ENCODE data around the gene CACFD1.
A peak's percentile ranks its signal among the peaks of the same experiment; 100 is the strongest.

The CACFD1 gene

DNA sequence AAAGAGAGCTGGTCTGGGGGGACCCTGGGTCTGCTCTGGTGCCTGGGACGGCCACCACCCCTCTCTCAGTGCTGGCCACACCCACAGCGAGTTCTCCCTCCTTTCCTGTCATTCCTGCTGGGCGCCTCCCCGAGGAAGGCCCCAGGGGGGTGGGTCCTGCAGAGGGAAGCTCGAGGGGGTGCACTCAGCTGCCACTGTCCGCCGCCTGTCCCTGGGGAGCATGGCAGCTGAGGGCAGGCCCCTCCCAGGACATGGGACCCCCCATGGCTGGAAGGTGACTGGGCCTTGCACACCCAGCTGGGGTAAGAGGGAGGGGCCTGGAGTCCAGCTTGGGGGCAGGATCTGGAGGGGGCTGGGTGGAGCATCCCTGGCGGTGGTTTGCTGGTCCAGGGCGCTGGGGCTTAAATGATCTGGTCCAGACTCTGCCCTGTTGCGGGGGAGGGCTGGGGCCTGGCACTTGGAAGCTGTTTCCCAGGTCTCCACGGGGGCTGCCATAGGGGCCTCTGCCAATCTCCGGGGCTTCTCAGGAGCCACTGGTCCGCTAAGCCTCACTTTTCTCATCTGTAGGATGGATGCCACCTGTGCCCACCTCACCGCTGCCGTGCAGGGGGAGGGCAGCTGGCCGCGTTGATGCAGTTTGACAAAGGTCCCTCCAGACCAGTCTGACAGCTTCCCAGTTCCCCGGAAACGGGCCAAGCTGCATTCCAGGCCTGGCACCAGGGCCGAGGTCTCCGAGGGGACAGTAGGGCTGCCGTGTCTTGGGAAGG lies 25.1 kb downstream of the CACFD1 start:
- Histone ChIP-seq H3K27ac (replicated peaks; ENCODE audit: low read length) (no peak overlapping the region), H4K8ac (ENCODE audit: low read depth, low read length) (no peak overlapping the region), H3K79me1 (ENCODE audit: low read depth, low read length) (peaks cover 2% of the 10 kb centered on the region), H3K4me2 (ENCODE audit: insufficient read depth, low read length, poor library complexity, severe bottlenecking) (no peak overlapping the region), H3K4me3 (ENCODE audit: low read length in 2 of 2) (no peak overlapping the region), H2AFZ (ENCODE audit: low read length) (no peak overlapping the region), H2BK15ac (ENCODE audit: low read length) (peak overlapping the region; percentile 89), H3K9ac (ENCODE audit: low read depth, low read length, poor library complexity) (no peak overlapping the region), H4K91ac (ENCODE audit: low read depth, low read length, poor library complexity) (no peak overlapping the region), H3K23ac (ENCODE audit: low read depth, low read length, poor library complexity) (peak overlapping the region; percentile 80), H2BK120ac (ENCODE audit: low read depth, low read length) (no peak overlapping the region), H3K4ac (ENCODE audit: low read length) (peak overlapping the region; percentile 84), H3K36me3 (replicated peaks in 1 of 2; ENCODE audit: control insufficient read depth in 2 of 2, insufficient read depth in 2 of 2, low read length in 2 of 2) (no peaks in the 10 kb centered on the region), H3K9me3 (replicated peaks in 1 of 2; ENCODE audit: control insufficient read depth in 2 of 2, insufficient read depth in 1 of 2, low read depth in 1 of 2, low read length in 2 of 2) (no peaks in the 10 kb centered on the region), H3K27me3 (ENCODE audit: control insufficient read depth in 3 of 3, insufficient read depth in 3 of 3, low read depth in 1 of 3, low read length in 3 of 3) (peaks cover 0 to 27% (median 2%) of the 10 kb centered on the region in 3 experiments), H2AK5ac (ENCODE audit: low read depth, low read length) (peak overlapping the region; percentile 98), H2BK5ac (ENCODE audit: low read length) (peak overlapping the region; percentile 66), H3K14ac (ENCODE audit: low read length) (peak overlapping the region; percentile 8), H2BK12ac (ENCODE audit: low read length) (no peak overlapping the region), H3K4me1 (ENCODE audit: control insufficient read depth in 2 of 2, insufficient read depth in 1 of 2, low read depth in 1 of 2, low read length in 2 of 2) (peaks cover 0 to under 1% of the 10 kb centered on the region in 2 donors), H3K18ac (ENCODE audit: low read length) (no peak overlapping the region)
- no CpG with 5 or more reads among the region's 22 CpGs for WGBS, 2 donors (ENCODE audit: extremely low coverage in 2 of 2, insufficient read length in 2 of 2, insufficient replicate concordance in 1 of 2)
- no peak for DNase-seq (ENCODE audit: low spot score)

DNA sequence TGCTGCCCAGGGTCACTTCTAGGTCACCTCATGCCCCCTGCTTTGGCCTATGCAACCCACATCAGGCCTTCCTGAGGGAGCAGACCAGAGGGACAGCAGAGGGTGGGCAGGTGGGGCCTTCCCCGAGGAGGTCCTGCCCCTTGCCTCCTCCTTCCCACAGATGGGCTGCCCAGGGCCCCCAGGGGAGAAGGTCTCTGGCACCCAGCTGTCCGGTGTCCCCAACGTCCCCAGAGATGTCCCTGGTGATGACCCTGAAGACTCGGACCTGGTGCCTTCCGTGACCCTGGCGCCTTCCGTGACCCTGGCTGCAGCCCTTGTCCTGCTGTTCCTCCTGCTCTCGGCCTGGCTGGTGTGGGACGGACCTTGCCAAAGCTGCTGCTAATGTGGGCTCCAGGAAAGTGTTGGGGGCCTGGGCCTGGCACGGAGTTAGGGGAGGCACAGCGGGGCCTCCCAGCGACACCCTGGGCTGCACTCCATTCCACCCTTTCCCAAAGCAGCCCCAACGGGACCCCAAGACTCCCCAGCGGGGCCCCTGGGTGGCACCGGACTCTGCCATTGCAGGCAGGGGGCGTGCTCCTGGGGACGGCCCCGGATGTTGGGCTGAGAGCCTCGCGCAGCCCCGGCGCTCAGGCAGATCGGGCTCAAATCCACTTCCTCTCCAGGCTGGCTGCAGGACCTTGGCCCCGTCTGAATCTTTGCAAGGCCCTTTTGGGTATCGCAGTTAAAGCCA lies 25.9 kb downstream of the CACFD1 start:
- WGBS, 2 donors (ENCODE audit: extremely low coverage in 2 of 2, insufficient read length in 2 of 2, insufficient replicate concordance in 1 of 2), result no CpG with 5 or more reads among the region's 25 CpGs
- Histone ChIP-seq H3K9ac (ENCODE audit: low read depth, low read length, poor library complexity) (no peak overlapping the region), H2AFZ (ENCODE audit: low read length) (peak overlapping the region; percentile 12), H3K27me3 (ENCODE audit: control insufficient read depth in 3 of 3, insufficient read depth in 3 of 3, low read depth in 1 of 3, low read length in 3 of 3) (peaks cover 0 to 31% (median 0%) of the 10 kb centered on the region in 3 experiments), H3K4me1 (ENCODE audit: control insufficient read depth in 2 of 2, insufficient read depth in 1 of 2, low read depth in 1 of 2, low read length in 2 of 2) (no peaks in the 10 kb centered on the region), H3K4me2 (ENCODE audit: insufficient read depth, low read length, poor library complexity, severe bottlenecking) (no peak overlapping the region), H3K36me3 (replicated peaks in 1 of 2; ENCODE audit: control insufficient read depth in 2 of 2, insufficient read depth in 2 of 2, low read length in 2 of 2) (no peaks in the 10 kb centered on the region), H3K14ac (ENCODE audit: low read length) (no peak overlapping the region), H3K18ac (ENCODE audit: low read length) (peak overlapping the region; percentile 76), H3K9me3 (replicated peaks in 1 of 2; ENCODE audit: control insufficient read depth in 2 of 2, insufficient read depth in 1 of 2, low read depth in 1 of 2, low read length in 2 of 2) (no peaks in the 10 kb centered on the region), H3K79me1 (ENCODE audit: low read depth, low read length) (peaks cover 2% of the 10 kb centered on the region), H3K4me3 (ENCODE audit: low read length in 2 of 2) (no peak overlapping the region), H3K23ac (ENCODE audit: low read depth, low read length, poor library complexity) (peak overlapping the region; percentile 80), H2BK5ac (ENCODE audit: low read length) (peak overlapping the region; percentile 66), H2BK12ac (ENCODE audit: low read length) (peak overlapping the region; percentile 14), H4K91ac (ENCODE audit: low read depth, low read length, poor library complexity) (peak overlapping the region; percentile 98), H2AK5ac (ENCODE audit: low read depth, low read length) (peak overlapping the region; percentile 98), H3K4ac (ENCODE audit: low read length) (peak overlapping the region; percentile 89), H4K8ac (ENCODE audit: low read depth, low read length) (peak overlapping the region; percentile 65), H3K27ac (replicated peaks; ENCODE audit: low read length) (no peak overlapping the region), H2BK120ac (ENCODE audit: low read depth, low read length) (no peak overlapping the region), H2BK15ac (ENCODE audit: low read length) (peak overlapping the region; percentile 89)
- no peak for DNase-seq (ENCODE audit: low spot score)

DNA sequence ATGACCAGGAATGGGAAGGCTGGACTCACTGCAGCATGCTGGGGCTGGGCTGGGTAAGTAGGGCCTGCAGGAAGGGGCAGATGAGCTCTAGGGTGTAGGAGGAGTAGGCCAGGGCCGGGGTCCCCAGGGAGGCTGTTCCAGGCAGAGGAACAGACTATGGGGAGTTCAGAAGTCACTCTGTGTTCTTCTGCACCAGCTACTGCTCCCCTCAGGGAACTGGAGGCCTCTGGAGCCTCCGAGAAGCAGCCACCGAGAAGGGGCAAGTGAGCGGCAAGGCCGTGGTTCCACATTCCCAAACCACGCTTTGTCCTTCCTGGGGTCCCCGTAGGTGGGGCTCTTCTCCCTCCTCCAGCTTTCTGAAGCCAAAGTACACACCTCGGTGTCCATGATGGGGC lies 27.6 kb downstream of the CACFD1 start:
- Histone ChIP-seq H4K91ac (ENCODE audit: low read depth, low read length, poor library complexity) (no peak overlapping the region), H3K4ac (ENCODE audit: low read length) (no peak overlapping the region), H2BK12ac (ENCODE audit: low read length) (no peak overlapping the region), H3K27me3 (ENCODE audit: control insufficient read depth in 3 of 3, insufficient read depth in 3 of 3, low read depth in 1 of 3, low read length in 3 of 3) (peaks cover 0 to 35% (median 0%) of the 10 kb centered on the region in 3 experiments), H3K9me3 (replicated peaks in 1 of 2; ENCODE audit: control insufficient read depth in 2 of 2, insufficient read depth in 1 of 2, low read depth in 1 of 2, low read length in 2 of 2) (no peaks in the 10 kb centered on the region), H3K4me1 (ENCODE audit: control insufficient read depth in 2 of 2, insufficient read depth in 1 of 2, low read depth in 1 of 2, low read length in 2 of 2) (peaks cover 0 to 5% of the 10 kb centered on the region in 2 donors), H3K27ac (replicated peaks; ENCODE audit: low read length) (no peak overlapping the region), H2AK5ac (ENCODE audit: low read depth, low read length) (peak overlapping the region; percentile 52), H2BK120ac (ENCODE audit: low read depth, low read length) (no peak overlapping the region), H3K23ac (ENCODE audit: low read depth, low read length, poor library complexity) (no peak overlapping the region), H3K4me3 (ENCODE audit: low read length in 2 of 2) (no peak overlapping the region), H2AFZ (ENCODE audit: low read length) (no peak overlapping the region), H2BK5ac (ENCODE audit: low read length) (peak overlapping the region; percentile 75), H3K18ac (ENCODE audit: low read length) (no peak overlapping the region), H3K36me3 (replicated peaks in 1 of 2; ENCODE audit: control insufficient read depth in 2 of 2, insufficient read depth in 2 of 2, low read length in 2 of 2) (no peaks in the 10 kb centered on the region), H2BK15ac (ENCODE audit: low read length) (no peak overlapping the region), H3K79me1 (ENCODE audit: low read depth, low read length) (peaks cover 2% of the 10 kb centered on the region), H3K4me2 (ENCODE audit: insufficient read depth, low read length, poor library complexity, severe bottlenecking) (no peak overlapping the region), H3K14ac (ENCODE audit: low read length) (no peak overlapping the region), H4K8ac (ENCODE audit: low read depth, low read length) (no peak overlapping the region), H3K9ac (ENCODE audit: low read depth, low read length, poor library complexity) (peak overlapping the region; percentile 21)
- no peak for DNase-seq (ENCODE audit: low spot score)
- WGBS, 2 donors (ENCODE audit: extremely low coverage in 2 of 2, insufficient read length in 2 of 2, insufficient replicate concordance in 1 of 2), result no CpG with 5 or more reads among the region's 8 CpGs

DNA sequence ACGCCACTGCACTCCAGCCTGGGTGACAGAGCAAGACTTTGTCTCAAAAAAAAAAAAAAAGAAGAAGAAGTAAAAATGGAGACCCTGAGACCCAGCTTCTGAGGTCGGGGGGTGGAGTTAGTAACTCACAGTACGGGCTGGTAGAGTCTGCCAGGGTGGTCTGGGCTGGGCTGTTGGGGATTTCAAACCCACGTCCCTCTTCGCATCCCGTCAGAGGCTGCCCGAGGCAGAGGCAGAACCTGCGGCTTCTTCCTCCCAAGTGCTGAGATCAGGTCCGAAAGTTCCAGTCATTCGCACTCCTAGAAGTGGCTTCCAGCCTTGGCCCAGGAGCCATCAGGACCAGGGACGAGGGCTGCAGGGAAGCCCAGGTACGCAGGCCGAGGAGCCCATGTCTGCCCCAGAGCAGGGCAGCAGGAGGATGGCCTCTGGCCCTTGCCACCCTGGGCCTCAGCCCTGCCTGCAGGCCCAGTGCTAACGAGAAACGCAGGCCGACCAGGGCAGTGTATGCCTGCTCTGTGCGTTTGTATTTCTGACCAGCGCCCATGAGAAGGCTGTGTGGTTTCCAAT lies 29.0 kb downstream of the CACFD1 start:
- Histone ChIP-seq H3K4ac (ENCODE audit: low read length) (no peak overlapping the region), H3K18ac (ENCODE audit: low read length) (no peak overlapping the region), H4K91ac (ENCODE audit: low read depth, low read length, poor library complexity) (no peak overlapping the region), H3K79me1 (ENCODE audit: low read depth, low read length) (peaks cover 2% of the 10 kb centered on the region), H3K4me3 (ENCODE audit: low read length in 2 of 2) (no peak overlapping the region), H2BK12ac (ENCODE audit: low read length) (peak overlapping the region; percentile 41), H2BK15ac (ENCODE audit: low read length) (peak overlapping the region; percentile 71), H2AK5ac (ENCODE audit: low read depth, low read length) (peak overlapping the region; percentile 79), H3K14ac (ENCODE audit: low read length) (no peak overlapping the region), H3K4me2 (ENCODE audit: insufficient read depth, low read length, poor library complexity, severe bottlenecking) (no peak overlapping the region), H3K36me3 (replicated peaks in 1 of 2; ENCODE audit: control insufficient read depth in 2 of 2, insufficient read depth in 2 of 2, low read length in 2 of 2) (no peaks in the 10 kb centered on the region), H2BK5ac (ENCODE audit: low read length) (no peak overlapping the region), H4K8ac (ENCODE audit: low read depth, low read length) (peak overlapping the region; percentile 19), H2BK120ac (ENCODE audit: low read depth, low read length) (no peak overlapping the region), H3K9me3 (replicated peaks in 1 of 2; ENCODE audit: control insufficient read depth in 2 of 2, insufficient read depth in 1 of 2, low read depth in 1 of 2, low read length in 2 of 2) (no peaks in the 10 kb centered on the region), H3K4me1 (ENCODE audit: control insufficient read depth in 2 of 2, insufficient read depth in 1 of 2, low read depth in 1 of 2, low read length in 2 of 2) (peaks cover 0 to 12% of the 10 kb centered on the region in 2 donors), H2AFZ (ENCODE audit: low read length) (no peak overlapping the region), H3K9ac (ENCODE audit: low read depth, low read length, poor library complexity) (peak overlapping the region; percentile 60), H3K27me3 (ENCODE audit: control insufficient read depth in 3 of 3, insufficient read depth in 3 of 3, low read depth in 1 of 3, low read length in 3 of 3) (peaks cover 0 to 36% (median 0%) of the 10 kb centered on the region in 3 experiments), H3K23ac (ENCODE audit: low read depth, low read length, poor library complexity) (peak overlapping the region; percentile 17), H3K27ac (replicated peaks; ENCODE audit: low read length) (no peak overlapping the region)
- no peak for DNase-seq (ENCODE audit: low spot score)
- WGBS, 2 donors (ENCODE audit: extremely low coverage in 2 of 2, insufficient read length in 2 of 2, insufficient replicate concordance in 1 of 2), result no CpG with 5 or more reads among the region's 18 CpGs
